GM18951 (cell line): ENCODE data around the gene EPHA1.
"Not testable (repeated sequence)": the region's sequence is repeated elsewhere in the genome, so short reads cannot be mapped to it uniquely, and the experiment has no call there.

ENCODE experiments used
- POLR2A ChIP-seq: IDR thresholded peaks from 4 replicates; pipeline ENCODE4 v1.6.1; 2011; ENCODE audit warnings: mild to moderate bottlenecking; ENCODE audit not compliant: insufficient read length, insufficient read depth; ENCODE audit errors: extremely low read depth
- in situ Hi-C: fragments of 300-500 bp; cut with MboI; formaldehyde crosslinking; loops from one replicate; pipeline ENCODE4 v1.12.0; 2022; ENCODE audit warnings: low sequenced_read_pairs, mixed read lengths, inconsistent platforms; ENCODE audit not compliant: unreplicated experiment

The EPHA1 gene

DNA sequence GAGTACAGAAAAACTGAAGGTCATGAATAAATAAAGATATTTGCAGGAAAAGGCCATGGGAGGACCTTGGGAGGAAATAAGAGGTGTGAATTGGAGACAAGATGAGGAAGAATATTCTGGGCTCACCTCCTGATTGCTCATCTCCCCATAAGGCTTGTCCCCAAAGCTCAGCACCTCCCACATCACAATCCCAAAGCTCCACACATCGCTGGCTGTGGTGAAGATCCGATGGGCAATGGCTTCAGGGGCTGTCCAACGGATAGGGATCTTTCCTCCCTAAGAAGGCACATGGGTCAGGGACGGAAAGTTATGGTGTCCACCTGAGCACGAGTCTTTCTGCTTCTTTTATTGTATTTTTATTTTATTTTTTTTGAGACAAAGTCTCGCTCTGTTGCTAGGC, 14.6 kb downstream of the EPHA1 start:
- in situ Hi-C loops: no loop called here

DNA sequence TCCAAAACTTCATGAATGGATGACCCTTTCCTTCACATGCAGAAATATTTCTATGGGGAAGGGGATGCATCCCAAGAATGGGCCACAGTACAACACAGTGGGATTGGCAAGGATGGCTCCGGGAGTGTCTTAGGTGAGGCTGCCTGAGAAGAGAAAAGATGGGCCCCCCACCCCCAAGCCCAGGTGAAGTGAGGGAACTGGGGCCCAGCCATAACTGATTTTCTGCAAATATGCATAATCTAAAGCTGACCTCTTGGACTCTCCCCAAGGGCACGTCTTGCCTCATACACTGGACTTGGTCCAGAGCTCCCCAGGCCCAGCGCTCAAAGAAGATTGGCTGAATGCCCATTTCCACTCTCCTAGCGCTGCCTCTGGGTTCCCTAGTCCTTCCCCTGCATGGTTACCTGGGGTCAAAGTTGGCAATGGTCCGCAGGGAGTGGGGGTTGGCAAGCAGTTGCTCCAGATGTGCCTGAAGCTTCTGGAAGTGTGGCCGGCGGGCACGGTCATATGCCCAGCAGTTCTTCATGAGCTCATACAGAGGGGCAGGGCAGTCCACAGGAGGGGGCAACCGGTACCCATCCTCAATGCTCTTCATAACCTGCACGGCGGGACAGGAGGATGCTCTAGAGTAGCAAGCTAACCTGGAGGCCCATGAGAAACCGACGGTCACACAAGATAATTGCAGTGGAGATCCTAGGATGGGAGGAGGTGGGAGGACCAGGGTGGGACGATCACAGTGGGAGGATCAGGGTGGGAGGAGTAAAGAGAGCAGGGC, 15.2 kb downstream of the EPHA1 start:
- no peak for TF ChIP-seq POLR2A
- in situ Hi-C loops: no loop called here

More for the DNA sequence above, 14.6 kb downstream of the EPHA1 start:
- TF ChIP-seq POLR2A: no peak

DNA sequence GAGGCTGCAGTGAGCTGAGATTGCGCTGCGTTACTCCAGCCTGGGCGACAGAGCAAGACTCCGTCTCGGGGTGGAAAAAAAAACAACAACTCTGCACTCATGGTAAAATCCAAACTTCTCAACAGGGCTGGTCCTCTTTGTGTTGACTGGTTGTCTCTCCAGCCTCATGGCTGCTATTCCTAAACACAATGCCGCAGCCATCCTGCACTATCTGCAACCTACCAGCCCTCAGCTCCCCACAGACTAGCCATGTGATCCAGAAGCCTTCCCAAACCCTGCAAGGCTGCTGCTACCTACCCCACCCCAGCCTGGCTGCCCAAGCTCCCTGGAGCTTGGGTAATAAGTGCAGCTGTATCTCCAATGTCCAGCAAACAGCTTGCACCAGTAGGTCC, 15.8 kb downstream of the EPHA1 start:
- TF ChIP-seq POLR2A: no peak
- in situ Hi-C loops: no loop called here

DNA sequence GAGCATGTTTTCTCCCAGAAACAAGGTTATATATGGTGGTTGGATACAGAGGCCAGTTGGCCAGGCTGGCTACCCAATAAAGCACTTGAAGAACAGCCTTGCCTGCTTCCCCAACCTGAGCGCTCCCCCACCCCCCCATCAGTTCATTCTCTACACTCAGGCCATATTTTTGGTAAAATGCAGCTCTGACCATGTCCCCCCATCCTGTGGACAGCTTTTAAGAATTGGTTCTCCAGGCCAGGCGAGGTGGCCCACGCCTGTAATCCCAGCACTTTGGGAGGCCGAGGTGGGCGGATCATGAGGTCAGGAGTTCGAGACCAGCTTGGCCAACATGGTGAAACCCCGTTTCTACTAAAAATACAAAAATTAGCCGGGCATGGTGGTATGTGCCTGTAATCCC, 16.2 kb downstream of the EPHA1 start:
- in situ Hi-C loops: not testable (repeated sequence)

DNA sequence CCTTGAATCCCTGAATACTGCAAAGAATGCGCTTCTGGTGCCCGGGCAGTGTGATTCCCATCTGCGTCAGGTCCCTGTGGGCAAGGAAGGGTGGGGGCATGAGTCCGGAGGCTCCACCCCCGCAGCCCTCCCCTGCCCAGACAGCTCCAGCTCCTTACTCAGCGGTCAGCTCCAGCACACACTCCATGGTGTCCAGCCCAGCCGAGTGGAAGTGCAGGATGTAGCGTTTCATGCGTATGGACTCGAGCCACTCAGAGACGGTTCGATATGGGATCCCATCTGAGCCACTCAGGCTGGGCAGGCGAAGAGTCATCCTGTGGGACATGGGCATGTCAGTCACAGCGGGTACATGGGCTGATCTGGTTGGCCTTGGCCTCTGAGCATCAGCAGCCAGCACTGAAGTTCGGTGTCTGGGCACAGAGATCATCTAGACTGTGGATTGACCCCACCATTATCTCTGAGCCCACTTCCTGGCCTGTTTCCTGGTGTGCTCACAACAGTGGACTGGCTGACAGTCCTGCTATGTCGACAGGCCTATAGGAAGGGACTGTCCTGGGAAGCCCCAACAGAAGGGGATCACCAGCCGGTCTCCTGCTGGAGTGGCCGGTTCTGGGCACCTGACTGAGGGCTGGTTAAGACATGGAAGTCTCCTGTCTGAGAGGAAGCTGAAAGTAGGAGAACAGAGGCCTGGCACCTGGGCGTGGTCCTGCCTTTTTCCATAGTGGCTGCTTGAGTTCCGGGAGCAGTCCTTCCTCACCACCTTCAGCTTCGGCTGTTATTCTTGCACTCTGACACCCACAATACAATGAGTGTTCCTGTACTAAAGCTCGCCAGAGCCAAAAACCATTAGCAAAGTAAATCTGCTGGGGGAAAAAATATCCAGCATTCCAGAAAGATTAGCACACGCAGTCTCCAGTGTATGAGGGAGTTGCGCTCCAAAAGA, 16.9 kb downstream of the EPHA1 start:
- in situ Hi-C loops: no loop called here
- no peak for TF ChIP-seq POLR2A

DNA sequence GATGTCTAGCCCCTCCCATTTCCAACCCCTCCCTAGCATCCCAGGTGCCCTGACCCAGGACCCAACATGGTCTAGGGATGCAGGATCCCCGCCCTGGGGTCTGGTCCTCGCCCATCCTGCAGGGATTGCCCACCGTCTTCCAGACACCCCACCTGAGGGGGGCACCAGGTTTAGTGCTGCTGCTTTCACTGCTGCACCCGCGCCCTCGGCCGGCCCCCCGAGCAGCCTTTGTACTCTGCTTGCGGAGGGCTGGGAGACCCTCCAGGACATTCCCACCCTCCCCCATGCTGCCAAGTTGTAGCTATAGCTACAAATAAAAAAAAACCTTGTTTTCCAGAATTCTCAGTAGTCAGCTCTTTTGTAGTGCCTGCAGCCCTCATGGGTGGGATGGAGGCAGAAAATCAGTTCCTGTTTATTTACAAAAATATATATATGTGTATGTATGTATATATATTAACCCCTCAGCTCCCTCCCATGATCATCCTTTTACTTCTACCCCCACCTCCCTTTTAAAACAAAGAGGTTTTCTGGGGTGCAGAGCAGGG, 17.8 kb downstream of the EPHA1 start:
- TF ChIP-seq POLR2A: no peak

DNA sequence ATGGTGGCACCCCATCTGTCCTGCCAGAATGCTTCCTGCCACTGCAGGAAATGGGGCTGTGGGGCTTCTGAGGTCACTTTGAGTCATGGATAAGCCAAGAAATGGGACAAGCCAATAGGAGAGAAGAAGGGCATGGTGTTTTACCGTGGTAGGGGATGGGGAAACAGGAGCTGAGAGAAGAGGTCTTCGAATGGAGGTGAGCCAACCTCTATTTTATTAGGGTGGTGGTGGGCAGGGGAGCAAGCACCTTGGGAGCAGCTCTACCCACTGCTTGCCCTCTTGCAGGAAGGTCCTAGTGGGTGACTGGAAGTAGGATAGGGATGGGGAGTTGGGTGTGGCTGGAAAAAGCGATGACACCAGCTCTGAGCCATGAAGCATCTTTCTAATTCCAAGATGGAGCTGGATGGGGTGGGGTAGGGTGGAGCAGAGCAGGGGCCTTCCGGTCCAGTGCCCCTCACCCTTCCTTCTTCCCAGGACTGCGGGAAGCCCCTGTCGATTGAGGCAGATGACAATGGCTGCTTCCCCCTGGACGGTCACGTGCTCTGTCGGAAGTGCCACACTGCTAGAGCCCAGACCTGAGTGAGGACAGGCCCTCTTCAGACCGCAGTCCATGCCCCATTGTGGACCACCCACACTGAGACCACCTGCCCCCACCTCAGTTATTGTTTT, 18.4 kb downstream of the EPHA1 start:
- in situ Hi-C loops: no loop called here
- TF ChIP-seq POLR2A: no peak

More for the DNA sequence above, 17.8 kb downstream of the EPHA1 start:
- in situ Hi-C loops: no loop called here

DNA sequence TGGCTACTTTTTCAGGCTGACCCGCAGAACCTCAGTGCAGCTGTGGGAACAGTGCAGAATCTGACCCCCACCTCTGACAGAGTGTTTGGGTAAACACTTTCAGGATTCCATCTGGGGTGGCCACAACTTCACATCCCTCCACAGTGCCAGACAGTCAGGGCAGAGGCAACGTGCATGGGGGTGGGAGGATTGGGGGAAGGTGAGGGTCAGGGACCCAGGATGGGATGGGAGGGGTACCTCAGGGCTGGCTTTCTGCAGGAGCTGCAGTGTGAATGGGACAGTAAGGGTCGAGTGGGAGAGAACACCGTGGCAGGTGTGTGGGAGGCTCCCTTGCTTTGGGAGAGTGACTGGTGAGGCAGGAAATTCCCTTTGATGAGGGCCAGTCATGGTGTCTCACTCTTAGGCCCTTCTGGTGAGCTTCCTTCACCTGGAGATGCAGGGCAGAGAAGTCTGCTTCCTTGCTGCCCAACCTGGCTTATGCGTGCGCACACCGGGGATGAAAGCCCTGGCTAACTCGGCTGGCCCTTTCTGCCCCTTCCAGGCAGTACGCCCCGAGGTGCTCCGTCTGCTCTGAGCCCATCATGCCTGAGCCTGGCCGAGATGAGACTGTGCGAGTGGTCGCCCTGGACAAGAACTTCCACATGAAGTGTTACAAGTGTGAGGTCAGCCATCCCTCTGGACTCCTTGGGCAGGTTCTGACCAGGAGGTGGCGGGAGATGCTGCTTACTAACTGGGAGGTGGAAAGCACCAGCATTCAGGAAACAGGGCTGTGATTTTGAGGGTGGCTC, 19.1 kb downstream of the EPHA1 start:
- in situ Hi-C loops: no loop called here
- no peak for TF ChIP-seq POLR2A

DNA sequence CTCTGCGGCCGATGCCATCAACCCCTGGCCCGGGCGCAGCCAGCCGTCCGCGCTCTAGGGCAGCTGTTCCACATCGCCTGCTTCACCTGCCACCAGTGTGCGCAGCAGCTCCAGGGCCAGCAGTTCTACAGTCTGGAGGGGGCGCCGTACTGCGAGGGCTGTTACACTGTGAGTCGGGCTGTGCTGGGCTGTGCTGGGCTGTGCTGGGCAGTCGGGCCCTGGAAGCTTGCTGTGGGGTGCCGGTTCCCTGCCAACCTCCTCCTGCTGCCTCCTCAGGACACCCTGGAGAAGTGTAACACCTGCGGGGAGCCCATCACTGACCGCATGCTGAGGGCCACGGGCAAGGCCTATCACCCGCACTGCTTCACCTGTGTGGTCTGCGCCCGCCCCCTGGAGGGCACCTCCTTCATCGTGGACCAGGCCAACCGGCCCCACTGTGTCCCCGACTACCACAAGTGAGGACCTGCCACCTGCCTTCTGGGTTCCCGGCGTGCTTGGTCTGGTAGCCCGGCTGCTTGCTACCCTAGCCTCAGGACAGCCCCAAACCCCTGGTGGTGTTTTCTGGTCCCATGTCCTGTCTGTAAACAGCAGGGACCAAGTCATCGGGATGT, 20.1 kb downstream of the EPHA1 start:
- in situ Hi-C loops: no loop called here
- TF ChIP-seq POLR2A: no peak

DNA sequence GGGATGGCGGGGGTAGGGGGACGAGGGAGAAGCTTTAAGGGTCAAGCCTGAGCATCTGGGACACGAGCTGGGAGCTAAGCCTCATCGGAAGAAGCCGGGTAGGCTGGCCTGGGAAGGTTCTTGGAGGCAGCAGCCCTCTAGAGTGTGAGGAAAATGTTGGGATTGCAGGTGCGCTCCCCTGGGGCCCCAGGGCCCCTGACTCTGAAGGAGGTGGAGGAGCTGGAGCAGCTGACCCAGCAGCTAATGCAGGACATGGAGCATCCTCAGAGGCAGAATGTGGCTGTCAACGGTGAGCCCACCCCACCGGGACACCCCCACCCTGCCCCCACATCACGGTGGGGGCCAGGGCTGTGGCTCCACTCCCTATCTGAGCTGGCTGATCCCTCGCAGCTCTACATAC, 20.6 kb downstream of the EPHA1 start:
- no peak for TF ChIP-seq POLR2A
- in situ Hi-C loops: no loop called here

DNA sequence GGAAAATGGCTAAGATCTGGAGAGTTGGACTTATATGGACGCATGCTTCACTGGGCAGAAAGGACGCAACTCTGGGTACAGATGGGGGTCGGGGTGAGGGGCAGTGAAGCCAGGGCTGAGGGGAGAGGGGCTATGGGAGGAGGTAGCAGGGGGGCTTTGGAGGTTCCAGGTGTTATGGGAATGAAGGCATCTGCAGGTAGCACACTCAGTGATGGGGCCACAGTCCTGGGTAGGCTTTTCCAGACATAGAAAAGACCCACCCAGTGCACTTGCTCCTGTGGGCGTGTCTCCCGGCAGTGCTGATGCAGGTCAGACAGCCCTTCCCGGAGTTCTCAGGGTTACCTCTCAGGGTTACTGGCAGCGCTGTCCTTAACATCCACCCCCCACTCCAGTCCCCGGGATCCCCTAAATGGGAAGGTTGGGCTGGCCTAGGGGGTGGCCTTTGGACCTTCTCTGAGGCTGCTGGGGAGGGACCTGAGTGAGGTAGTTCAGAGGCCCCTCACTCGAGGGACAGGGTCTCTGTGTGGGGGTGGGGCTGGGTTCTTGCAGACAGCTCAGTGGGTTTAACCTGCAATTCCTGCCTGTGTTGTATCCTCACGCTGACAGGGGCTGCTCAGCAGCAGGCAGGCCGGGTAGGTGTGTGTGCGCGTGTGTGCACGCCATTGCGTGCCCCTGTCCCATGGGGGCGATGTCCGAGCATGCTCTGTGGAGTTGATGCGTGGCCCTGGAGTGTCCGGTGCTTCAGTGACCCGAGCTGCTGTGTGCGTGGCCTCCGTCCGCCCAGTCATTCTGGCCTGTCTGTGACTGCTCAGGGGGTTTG, 21.3 kb downstream of the EPHA1 start:
- in situ Hi-C loops: no loop called here
- no peak for TF ChIP-seq POLR2A
